Activated T-helper 9 cell treated with anti-CD3 and anti-CD28 coated beads, Interleukin-2, amount 50 U/mL, for 16 hours (primary cell): Measurements from ENCODE around the gene AKR7A2.
A peak's percentile ranks its signal among the peaks of the same experiment; 100 is the strongest.

Experiments
- DNase-seq: peaks from one replicate; pipeline ENCODE4 v3.0.0-alpha.2; 2020; ENCODE audit warnings: low read depth

Gene AKR7A2

GRCh38 chr1:19311931-19312781 is at the start of gene AKR7A2, which contains the start of gene SLC66A1:
TSS of gene AKR7A2 (minus strand) at chr1:19312144. CDS start at chr1:19312124, 20 bp downstream.
TSS of gene SLC66A1 (plus strand) at chr1:19312326. CDS start at chr1:19317678, 5,352 bp downstream.
- peak; percentile 88 for DNase-seq

DNA sequence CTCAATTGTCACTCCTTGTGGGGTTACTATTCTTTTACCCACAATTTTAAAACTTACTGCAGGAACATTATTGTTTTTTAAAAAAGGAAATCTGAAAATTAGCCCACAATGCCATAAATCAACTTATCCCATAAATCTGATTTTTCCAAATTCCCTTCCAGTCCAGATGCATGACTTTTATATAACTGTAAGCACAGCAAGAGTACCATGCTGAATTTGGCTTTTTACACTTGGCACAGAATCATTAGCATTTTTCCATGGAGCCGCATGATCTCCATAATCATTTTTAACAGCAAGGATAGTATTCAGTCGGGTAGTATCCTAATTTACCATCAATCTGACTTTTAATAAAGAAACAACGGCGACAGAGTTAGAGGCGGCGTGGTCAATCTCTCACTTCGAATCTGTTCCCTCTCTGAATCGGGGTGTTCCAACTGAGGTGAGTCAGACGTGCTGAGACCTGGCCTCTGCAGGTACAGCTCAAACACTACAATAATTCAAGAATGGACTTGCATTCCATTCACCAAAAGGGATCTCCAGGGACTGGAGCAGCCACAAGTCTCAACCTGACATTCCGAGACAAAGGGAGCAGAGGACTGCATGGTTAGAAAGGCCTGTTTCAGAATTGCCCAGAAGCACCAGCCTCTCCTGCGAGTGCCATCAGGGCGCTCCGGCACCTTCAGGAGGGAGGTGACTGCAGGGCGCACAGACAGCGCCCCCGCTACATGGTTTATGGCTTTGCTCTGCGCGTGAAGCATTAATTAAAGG is 49.1 kb upstream of the AKR7A2 start:
- no peak for DNase-seq

GRCh38 chr1:19360432-19360831 is 48.5 kb upstream of the AKR7A2 start:
- no peak for DNase-seq

GRCh38 chr1:19360016-19360415 is 48.1 kb upstream of the AKR7A2 start:
- no peak for DNase-seq

- DNase-seq = no peak
Measured at GRCh38 chr1:19359357-19359756, 47.4 kb upstream of the AKR7A2 start.

- DNase-seq = no peak
Measured at GRCh38 chr1:19358710-19359109, 46.8 kb upstream of the AKR7A2 start.

DNA sequence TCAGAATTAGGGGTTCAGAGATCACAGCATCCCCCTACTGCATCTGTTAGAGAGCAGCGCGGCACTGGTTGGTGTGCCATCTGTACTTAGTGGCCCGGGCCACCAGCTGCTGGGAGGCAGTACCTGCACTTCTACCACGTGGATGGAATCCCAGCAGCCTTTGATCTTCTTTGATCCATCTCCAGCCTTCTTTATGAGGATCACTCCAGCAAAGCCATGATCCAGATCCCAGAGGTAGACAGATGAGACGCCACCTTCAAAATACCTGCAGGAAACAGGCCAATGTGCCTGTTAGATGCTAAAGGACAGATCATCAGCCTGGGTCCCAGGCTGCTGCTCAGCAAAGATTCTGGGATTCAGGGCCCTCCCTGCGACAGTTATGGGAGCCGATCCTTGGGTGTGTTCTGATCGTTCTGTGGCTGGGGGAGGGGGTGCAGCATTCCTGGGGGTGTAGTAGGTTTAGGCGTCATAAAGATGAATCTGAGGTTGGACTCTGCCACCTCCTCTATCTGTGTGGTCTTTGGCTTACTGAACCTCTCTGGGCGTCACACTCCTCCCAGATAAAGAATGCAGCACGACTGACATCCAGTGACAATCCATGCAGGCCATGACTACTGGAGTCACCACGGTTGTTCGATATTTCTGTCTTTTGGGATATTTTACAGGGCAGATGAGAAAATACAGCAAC is 45.5 kb upstream of the AKR7A2 start:
- no peak for DNase-seq

GRCh38 chr1:19356266-19356665 is 44.3 kb upstream of the AKR7A2 start:
- DNase-seq = no peak

- DNase-seq = no peak
Measured at GRCh38 chr1:19354531-19354981, 42.6 kb upstream of the AKR7A2 start.

DNA sequence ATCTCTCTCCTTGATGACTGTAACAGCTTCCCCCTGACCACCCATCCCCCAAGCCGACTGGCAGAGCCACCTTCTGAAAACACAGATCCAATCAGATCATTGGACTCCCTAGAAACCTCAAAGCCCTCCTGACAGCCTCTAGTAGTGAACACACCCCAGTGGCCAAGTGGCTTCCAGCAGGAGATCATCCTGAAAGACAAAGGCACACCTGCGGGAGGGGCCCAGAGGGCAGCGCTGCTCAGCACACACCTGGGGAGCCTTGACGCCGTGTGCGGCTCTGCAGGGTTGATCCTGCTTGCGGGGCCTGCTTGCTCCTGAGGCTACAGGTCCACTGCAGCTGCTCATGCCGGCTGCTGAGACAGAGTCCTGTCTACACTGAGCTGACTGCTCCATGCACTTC is 41.7 kb upstream of the AKR7A2 start:
- no peak for DNase-seq

DNA sequence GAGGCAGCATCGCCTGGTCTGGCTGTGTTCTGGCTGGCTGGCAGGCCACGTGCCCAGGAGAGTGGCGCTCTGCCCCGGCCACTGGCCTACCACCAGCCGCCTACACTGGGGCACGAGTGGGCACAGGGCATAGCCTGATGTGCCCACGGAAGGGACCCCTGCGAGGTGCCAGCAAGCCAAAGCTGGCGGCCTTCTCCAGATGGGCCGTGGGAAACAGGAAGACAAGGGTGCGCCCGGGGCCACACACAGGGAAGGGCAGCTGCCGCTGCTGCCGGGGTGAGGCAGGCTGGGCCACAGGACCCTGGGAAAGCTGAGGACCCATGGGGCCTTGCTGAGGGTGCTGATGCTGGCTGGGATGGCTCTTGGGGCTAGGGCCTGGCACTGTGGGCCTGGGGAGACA is 40.9 kb upstream of the AKR7A2 start:
- DNase-seq = no peak

DNA sequence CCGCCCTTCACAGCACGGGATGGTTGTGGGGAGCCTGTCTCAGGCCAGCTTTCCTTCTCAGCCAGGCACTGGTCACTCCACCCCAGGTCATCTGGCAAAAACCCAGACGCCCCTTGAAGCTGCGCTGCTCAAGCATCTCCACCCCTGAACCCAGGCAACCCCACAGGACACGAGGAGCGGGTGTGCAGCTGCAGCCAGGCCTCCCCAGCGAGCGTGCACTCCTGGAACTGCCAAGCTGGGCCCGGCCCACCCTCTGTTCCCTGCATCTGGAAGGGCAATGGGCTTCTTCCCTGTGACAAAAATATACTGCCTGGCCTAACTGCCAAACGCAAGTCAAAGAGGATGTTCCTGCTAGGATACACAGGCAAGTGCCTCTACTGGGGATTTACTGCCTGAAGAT is 39.9 kb upstream of the AKR7A2 start:
- no peak for DNase-seq

DNA sequence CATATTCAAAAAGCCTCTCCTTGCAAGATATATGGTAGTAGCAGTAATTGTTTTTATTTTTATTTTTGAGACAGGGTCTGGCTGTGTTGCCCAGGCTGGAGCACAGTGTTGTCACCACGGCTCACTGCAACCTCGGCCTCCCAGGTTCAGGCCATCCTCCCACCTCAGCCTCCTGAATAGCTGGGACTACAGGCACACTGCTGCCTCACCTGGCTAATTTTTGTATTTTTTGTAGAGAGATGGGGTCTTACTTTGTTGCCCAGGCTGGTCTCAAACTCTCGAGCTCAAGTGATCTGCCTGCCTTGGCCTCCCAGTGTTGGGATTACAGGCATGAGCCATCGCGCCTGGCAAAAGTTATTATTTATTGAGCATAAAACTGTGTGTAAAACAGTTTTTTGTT is 38.6 kb upstream of the AKR7A2 start:
- no peak for DNase-seq

DNA sequence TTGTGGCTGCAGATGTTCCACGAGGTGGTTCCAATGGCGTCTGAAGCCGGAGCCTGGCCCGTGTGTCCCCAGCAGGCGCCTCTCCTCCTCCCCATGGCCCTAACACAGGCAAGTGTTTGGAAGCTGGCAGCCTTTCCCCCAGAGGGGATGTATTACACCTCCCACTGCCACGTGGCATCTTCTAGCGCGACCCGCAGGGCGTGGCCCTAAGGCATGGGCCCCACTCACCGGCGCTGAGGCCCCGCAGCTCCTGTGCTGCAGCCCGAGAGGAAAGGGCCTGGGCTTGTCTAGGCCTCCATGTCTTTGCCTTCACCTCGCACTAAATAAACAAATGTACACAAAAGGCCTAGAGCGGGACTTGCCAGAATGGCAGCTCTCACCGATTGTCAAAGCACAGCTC is 38.1 kb upstream of the AKR7A2 start:
- no peak for DNase-seq

DNA sequence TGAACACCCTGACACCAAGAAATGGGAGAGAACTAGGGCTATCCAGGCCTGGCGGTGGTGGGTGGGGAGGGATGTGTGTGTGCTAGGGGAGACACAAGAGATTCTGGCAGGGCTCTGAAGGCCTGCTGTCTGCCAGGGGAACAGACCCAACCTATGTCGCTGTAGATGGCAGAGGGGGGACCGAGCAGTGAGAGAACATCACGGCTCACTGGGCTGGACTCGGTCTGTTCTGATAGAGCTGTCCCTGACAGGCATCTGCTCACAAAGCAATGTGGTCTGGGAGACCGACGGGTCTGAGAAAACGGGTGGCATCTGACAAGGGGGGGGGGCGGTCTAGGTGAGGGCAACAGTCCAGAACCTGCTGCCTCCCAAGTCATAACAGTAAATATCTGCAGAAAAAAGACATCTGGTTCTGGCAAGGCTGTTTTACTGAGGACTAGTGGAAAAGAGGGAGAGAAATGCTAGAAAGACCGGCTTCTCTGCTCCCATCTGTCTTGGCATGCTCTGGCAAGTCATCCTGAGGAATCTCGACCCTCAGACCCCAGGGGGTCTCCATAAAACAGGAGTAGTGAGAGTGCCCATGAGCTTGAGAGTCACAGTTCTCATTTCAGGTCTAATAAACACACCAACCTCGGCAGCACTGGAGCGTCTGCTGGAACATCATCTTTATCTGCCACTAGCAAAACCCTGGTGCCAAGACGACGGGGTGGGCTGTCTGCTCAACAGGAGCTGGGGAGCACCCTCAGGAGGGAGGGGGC is 36.7 kb upstream of the AKR7A2 start:
- no peak for DNase-seq

DNA sequence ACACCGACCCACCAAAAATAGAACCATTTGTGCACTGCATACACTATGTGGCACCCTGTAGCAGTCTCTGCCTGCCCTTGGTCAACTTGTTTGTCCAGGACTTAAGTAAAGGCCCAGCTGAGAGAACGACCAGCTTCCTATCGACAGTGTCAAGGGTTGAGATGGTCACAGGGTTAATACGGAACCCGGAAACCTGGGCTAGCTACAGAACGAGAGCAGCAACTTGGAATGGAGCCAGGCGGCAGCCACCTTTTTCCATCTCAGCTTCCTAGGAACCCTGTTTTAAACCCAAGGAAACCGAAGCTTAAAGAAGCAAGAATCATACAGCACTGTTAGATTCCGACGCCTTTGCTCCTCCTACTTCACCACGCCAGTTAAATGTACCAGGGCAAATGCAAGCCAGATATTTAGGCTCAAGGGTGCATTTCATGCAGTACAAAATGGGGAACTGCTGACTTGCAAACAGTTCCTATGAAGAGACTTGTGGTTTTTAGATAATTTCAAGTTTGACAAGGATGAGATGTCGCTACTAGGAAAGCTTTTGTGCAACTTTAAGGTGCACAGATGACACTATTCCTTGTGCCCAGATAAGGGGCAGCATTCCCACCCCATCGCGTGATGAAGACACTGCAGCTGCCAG is 35.7 kb upstream of the AKR7A2 start:
- DNase-seq = no peak

DNA sequence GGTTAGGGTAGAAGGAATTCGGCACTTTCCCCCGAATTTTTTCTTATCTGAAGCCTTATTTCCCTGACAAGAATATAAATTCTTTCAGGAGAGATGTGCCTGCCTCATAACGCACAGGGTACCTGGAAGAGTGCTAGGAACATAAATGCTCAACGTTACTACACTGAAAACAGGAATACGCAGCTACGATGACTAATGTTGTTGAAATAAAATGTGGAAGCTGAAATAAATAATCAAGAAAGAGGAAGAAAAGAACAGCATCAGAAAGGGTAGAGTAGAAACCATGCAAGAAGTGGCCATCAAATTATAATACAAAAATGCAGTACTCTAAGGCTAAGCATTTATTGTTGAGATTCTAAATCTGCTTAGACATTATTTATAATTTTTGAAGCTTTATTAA is 34.1 kb upstream of the AKR7A2 start:
- DNase-seq = no peak

DNA sequence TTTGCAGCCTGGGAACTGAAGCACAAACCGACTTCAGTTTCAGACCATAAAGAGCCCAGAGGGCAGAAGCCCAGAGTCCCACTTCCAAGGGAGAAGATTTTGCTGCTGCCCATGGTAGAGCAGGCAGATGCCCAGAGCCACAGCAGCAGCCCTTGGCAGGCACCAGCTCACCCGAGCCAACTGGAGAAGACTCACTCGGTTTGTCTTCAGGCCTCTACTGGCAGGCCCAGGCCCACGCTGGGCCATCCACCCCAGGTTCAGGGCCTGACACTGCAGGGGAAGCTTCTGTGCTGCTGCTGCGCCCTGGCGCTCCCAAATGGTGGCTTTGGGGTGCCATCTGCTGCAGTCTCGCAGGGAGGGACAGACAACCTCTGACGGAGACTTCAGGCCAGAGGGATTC is 33.4 kb upstream of the AKR7A2 start:
- no peak for DNase-seq

- no peak for DNase-seq
Measured at GRCh38 chr1:19344831-19345230, 32.9 kb upstream of the AKR7A2 start.

DNA sequence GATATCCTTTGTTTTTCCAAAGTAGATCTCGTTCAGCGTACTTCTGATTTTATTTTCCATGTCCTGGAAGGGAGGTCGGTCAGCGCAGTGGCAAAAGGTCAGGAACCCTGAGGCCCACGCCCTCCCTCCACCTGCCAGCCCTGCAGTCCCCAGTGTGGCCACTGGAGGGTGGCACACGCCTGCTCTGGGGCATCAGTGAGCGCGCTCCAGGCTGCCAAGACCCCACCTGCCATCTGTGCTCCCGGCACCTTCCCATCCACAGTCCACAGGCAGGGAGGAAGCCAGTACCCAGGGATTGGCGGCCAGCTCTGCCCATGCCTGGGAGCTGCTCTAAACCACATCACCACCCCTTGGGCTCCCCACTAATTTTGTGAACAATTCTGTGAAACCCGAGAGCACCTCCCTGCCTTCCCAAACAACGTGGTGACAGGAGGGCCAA is 32.4 kb upstream of the AKR7A2 start:
- peak; percentile 12 for DNase-seq
